ENCODE measurements around the gene PHF20.

DNA sequence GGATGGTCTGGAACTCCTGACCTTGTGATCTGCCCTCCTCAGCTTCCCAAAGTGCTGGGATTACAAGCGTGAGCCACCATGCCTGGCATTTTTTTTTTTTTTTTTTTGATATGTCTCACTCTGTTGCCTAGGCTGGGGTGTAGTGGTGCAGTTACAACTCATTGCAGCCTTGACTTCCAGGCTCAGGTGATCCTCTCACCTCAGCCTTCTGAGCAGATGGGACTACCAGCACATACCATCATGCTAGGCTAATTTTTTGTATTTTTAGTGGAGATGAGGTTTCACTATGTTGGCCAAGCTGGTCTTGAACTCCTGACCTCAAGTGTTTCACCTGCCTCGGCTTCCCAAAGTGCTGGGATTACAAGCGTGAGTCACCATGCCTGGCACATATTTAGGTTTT lies 34.3 kb downstream of the PHF20 start:
- TF ChIP-seq POLR2A (IDR thresholded peaks at IDR 0.05) = no peak
- TF ChIP-seq, protein P1, sequence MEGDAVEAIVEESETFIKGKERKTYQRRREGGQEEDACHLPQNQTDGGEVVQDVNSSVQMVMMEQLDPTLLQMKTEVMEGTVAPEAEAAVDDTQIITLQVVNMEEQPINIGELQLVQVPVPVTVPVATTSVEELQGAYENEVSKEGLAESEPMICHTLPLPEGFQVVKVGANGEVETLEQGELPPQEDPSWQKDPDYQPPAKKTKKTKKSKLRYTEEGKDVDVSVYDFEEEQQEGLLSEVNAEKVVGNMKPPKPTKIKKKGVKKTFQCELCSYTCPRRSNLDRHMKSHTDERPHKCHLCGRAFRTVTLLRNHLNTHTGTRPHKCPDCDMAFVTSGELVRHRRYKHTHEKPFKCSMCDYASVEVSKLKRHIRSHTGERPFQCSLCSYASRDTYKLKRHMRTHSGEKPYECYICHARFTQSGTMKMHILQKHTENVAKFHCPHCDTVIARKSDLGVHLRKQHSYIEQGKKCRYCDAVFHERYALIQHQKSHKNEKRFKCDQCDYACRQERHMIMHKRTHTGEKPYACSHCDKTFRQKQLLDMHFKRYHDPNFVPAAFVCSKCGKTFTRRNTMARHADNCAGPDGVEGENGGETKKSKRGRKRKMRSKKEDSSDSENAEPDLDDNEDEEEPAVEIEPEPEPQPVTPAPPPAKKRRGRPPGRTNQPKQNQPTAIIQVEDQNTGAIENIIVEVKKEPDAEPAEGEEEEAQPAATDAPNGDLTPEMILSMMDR (IDR thresholded peaks at IDR 0.05) = no peak
